GM12878 (cell line): ENCODE data around the gene PHF20. TPM values are rescaled to one million over a fixed set of nuclear protein-coding genes. Genes with fewer than 3 reads are reported as not detected.

Source experiments
- ATAC-seq: fragments of 200-7000 bp; cut with Tn5 transposase; 3 replicates; pipeline ENCODE4 v1.9.1; 2020; ENCODE audit warnings: mild to moderate bottlenecking, moderate library complexity
- BruUV-seq: library from RNA; stranded (reverse); fragments of 400-500 nt; replicated peaks from 2 replicates; lab custom pipeline; 2021; lab: Mats Ljungman, UMichigan
- CTCF ChIA-PET: fragments of 300-600 bp; sonication (Branson Sonifier 250); formaldehyde crosslinking; extraction: SDS; loops from one replicate; lab custom pipeline; 2021; ENCODE audit warnings: inconsistent platforms; lab: Yijun Ruan, JAX
- POLR2A ChIA-PET: fragments of 350-600 bp; formaldehyde crosslinking; extraction: SDS; loops from one replicate; lab custom pipeline; 2021; ENCODE audit warnings: inconsistent platforms; lab: Charles Lee
- RAD21 ChIA-PET: fragments of 300-600 bp; sonication (Branson Sonifier 250); formaldehyde crosslinking; loops from one replicate; lab custom pipeline; 2023; ENCODE audit warnings: antibody characterized with exemption; ENCODE audit not compliant: unreplicated experiment; lab: Charles Lee
- SMC1A ChIA-PET: fragments of 300-600 bp; sonication (Branson Sonifier 250); formaldehyde crosslinking; loops from one replicate; lab custom pipeline; 2023; ENCODE audit not compliant: unreplicated experiment, uncharacterized antibody; lab: Charles Lee
- DNase-seq: peaks from one replicate; pipeline ENCODE4 v3.0.0-alpha.2; 2011; ENCODE audit warnings: low read depth, low spot score
- FAIRE-seq: peaks from 3 replicates; lab custom pipeline; 2011; peaks lifted over from hg19 to GRCh38; lab: Jason Lieb, UNC
- H2AFZ ChIP-seq: 2 replicates; pipeline ENCODE4 v1.6.0; 2011; ENCODE audit warnings: low read depth, low read length, control low read depth; ENCODE audit not compliant: control insufficient read depth
- H3K27ac ChIP-seq: 2 replicates; pipeline ENCODE4 v1.5.1; 2011; ENCODE audit warnings: control low read depth; ENCODE audit not compliant: control insufficient read depth, insufficient read depth
- H3K27me3 ChIP-seq, 2 experiments: replicated peaks in 1 of 2; 2 replicates each; pipeline versions ENCODE4 v1.6.0 to v1.6.1; 2011; ENCODE audit warnings: low read length in 1 of 2; ENCODE audit not compliant: control insufficient read depth in 2 of 2, insufficient read depth in 2 of 2
- H3K36me3 ChIP-seq, 2 experiments: 2 replicates each; pipeline ENCODE4 v1.5.1; 2011; ENCODE audit warnings: low read length in 1 of 2; ENCODE audit not compliant: control insufficient read depth in 2 of 2, insufficient read depth in 2 of 2
- H3K4me1 ChIP-seq: 2 replicates; pipeline ENCODE4 v1.6.1; 2011; ENCODE audit warnings: mild to moderate bottlenecking, low read length, moderate library complexity, mixed read lengths; ENCODE audit not compliant: control insufficient read depth, insufficient read depth
- H3K4me2 ChIP-seq: 2 replicates; pipeline ENCODE4 v1.6.0; 2011; ENCODE audit warnings: control low read depth; ENCODE audit not compliant: control insufficient read depth, insufficient read depth
- H3K4me3 ChIP-seq: fragments of 200-600 bp; sonication (generic); 2 replicates; pipeline ENCODE4 v1.5.1; 2016
- H3K79me2 ChIP-seq: 2 replicates; pipeline ENCODE4 v1.6.0; 2011; ENCODE audit warnings: low read length; ENCODE audit not compliant: control insufficient read depth, insufficient read depth
- H3K9ac ChIP-seq: 2 replicates; pipeline ENCODE4 v1.8.0; 2011; ENCODE audit warnings: low read length, control low read depth, mixed read lengths; ENCODE audit not compliant: control insufficient read depth, insufficient read depth
- H3K9me3 ChIP-seq: replicated peaks from 3 replicates; pipeline ENCODE4 v1.5.1; 2011; ENCODE audit warnings: mild to moderate bottlenecking, low read length; ENCODE audit not compliant: control insufficient read depth, insufficient read depth
- H4K20me1 ChIP-seq: 2 replicates; pipeline ENCODE4 v1.6.0; 2011; ENCODE audit not compliant: control insufficient read depth, insufficient read depth
- ATF2 ChIP-seq: IDR thresholded peaks from 2 replicates; pipeline ENCODE4 v1.6.1; 2012; ENCODE audit warnings: low read length, inconsistent platforms
- GABPA ChIP-seq: IDR thresholded peaks from 2 replicates; pipeline ENCODE4 v1.6.1; 2014; ENCODE audit warnings: antibody characterized with exemption, low read depth, mild to moderate bottlenecking, inconsistent platforms
- GATAD2B ChIP-seq: fragments of 450-650 bp; conservative IDR thresholded peaks from 2 replicates; pipeline ENCODE4 v1.6.1; 2017; ENCODE audit warnings: low read depth, mild to moderate bottlenecking, moderate library complexity
- IKZF1 ChIP-seq: fragments of 450-650 bp; conservative IDR thresholded peaks from 2 replicates; pipeline ENCODE4 v1.6.1; 2017; ENCODE audit warnings: antibody characterized with exemption, mild to moderate bottlenecking
- IKZF2 ChIP-seq, 2 experiments: fragments of 450-650 bp; IDR thresholded peaks; 2 replicates each; pipeline ENCODE4 v1.6.1; 2017; ENCODE audit warnings: mild to moderate bottlenecking in 2 of 2, moderate library complexity in 2 of 2
- MAX ChIP-seq: IDR thresholded peaks from 2 replicates; pipeline ENCODE4 v1.6.1; 2012; ENCODE audit warnings: low read depth, low read length, improper control_type of control experiment
- MEF2B ChIP-seq: fragments of 450-650 bp; IDR thresholded peaks from 2 replicates; pipeline ENCODE4 v1.6.1; 2018; ENCODE audit warnings: mild to moderate bottlenecking, moderate library complexity; ENCODE audit not compliant: partially characterized antibody, poor library complexity, severe bottlenecking
- RUNX3 ChIP-seq: IDR thresholded peaks from 2 replicates; pipeline ENCODE4 v1.6.1; 2012; ENCODE audit warnings: low read length, inconsistent platforms
- SMAD5 ChIP-seq: IDR thresholded peaks from 2 replicates; pipeline ENCODE4 v1.6.1; 2016; ENCODE audit warnings: antibody characterized with exemption, low read depth
- SREBF2 ChIP-seq: IDR thresholded peaks from 2 replicates; pipeline ENCODE4 v1.6.1; 2012; ENCODE audit warnings: mild to moderate bottlenecking, low read length
- SRF ChIP-seq, 2 experiments: IDR thresholded peaks; 2 replicates each; pipeline ENCODE4 v1.6.1; 2011; ENCODE audit warnings: low read depth in 2 of 2, low read length in 2 of 2, mild to moderate bottlenecking in 1 of 2, moderate library complexity in 1 of 2
- TCF12 ChIP-seq: IDR thresholded peaks from 2 replicates; pipeline ENCODE4 v1.6.1; 2011; ENCODE audit warnings: low read depth, mild to moderate bottlenecking, low read length
- USF2 ChIP-seq: IDR thresholded peaks from 2 replicates; pipeline ENCODE4 v1.6.1; 2011; ENCODE audit warnings: low read depth, low read length, improper control_type of control experiment, borderline replicate concordance
- ZBTB40 ChIP-seq: fragments of 450-650 bp; IDR thresholded peaks from 2 replicates; pipeline ENCODE4 v1.6.1; 2016; ENCODE audit warnings: mild to moderate bottlenecking, moderate library complexity, borderline replicate concordance
- WGBS: methylation state at CpG from one replicate; pipeline ENCODE4 v1.1.6; 2016; ENCODE audit warnings: low lambda C conversion rate; ENCODE audit not compliant: insufficient replicate concordance, insufficient coverage; ENCODE audit errors: missing lambda C conversion rate; 5-methylcytosine and 5-hydroxymethylcytosine counted together
- in situ Hi-C: fragments of 300-500 bp; cut with MboI; formaldehyde crosslinking; loops from 9 replicates; pipeline ENCODE4 v1.14.3; 2018; ENCODE audit warnings: mixed read lengths
- intact Hi-C: fragments of 100-400 bp; cut with micrococcal nuclease; formaldehyde crosslinking; loops from one replicate; pipeline ENCODE4 v1.14.2; 2022; ENCODE audit not compliant: unreplicated experiment
- polyA plus RNA-seq, 11 experiments: library from polyadenylated mRNA; depleted of rRNA in 4 of 11; unstranded in 6 of 11; stranded (reverse) in 5 of 11; fragments of >200 nt; fragmentation: Nextera tagmentation in 4 of 11; fragmentation: Illumina TruSeq in 1 of 11; extraction: Ambion mirVana in 4 of 11; extraction: Trizol in 1 of 11; gene quantifications; 1 replicate in 1 of 11; 2 replicates in 10 of 11; pipeline versions ENCODE4 v1.2.1 to v1.2.3, GENCODE V29; 2011 to 2016; ENCODE audit warnings: inconsistent platforms in 2 of 11, missing spikeins in 2 of 11, low read depth in 1 of 11
- total RNA-seq, 4 experiments: library from RNA; depleted of rRNA in 3 of 4; stranded (reverse); fragments of >200 nt in 3 of 4; fragmentation: Illumina TruSeq in 1 of 4; extraction: Trizol in 1 of 4; gene quantifications; 2 replicates each; pipeline versions ENCODE4 v1.2.1 to v1.2.3, GENCODE V29; 2013 to 2021

Gene PHF20
- total and polyA plus RNA-seq, 10 of the 15 experiments (the other 5 are each of a cell fraction or from before 2014, with no cell fraction given), result 31.6 to 91.2 (median 46.8) TPM

GRCh38 chr20:35972462-35972861 lies 200.6 kb downstream of the PHF20 start:
- TF ChIP-seq RUNX3, result no peak
- TF ChIP-seq SREBF2, result no peak
- TF ChIP-seq IKZF2 (IDR thresholded peaks at IDR 0.05), result no peak
- TF ChIP-seq IKZF1, result no peak
- no peak for TF ChIP-seq MEF2B
- TF ChIP-seq SRF (IDR thresholded peaks at IDR 0.05; ENCODE audit: low read depth in 2 of 2, low read length in 2 of 2), result no peak
- no peak for TF ChIP-seq SMAD5
- TF ChIP-seq TCF12, result no peak
- TF ChIP-seq GATAD2B, result no peak
- TF ChIP-seq GABPA, result no peak
- TF ChIP-seq USF2, result no peak
- no peak for TF ChIP-seq MAX
- TF ChIP-seq ZBTB40, result no peak
- no peak for TF ChIP-seq ATF2
- Histone ChIP-seq H3K9ac (no peak overlapping the region), H3K4me1 (no peaks in the 10 kb centered on the region), H3K9me3 (no peaks in the 10 kb centered on the region), H3K79me2 (no peaks in the 10 kb centered on the region), H4K20me1 (no peaks in the 10 kb centered on the region), H3K36me3 (no peaks in the 10 kb centered on the region), H2AFZ (no peak overlapping the region), H3K4me3 (no peak overlapping the region), H3K4me2 (no peak overlapping the region), H3K27ac (no peak overlapping the region), H3K27me3 (no peaks in the 10 kb centered on the region; a peak in 1 of 4 replicates)
- intact Hi-C loops (no loop called here), in situ Hi-C loops (no loop called here)
- ChIA-PET SMC1A (no interaction called here), RAD21 (no interaction called here), CTCF (interaction anchor here (1.0 to 1.8 kb wide), 2 partner anchors 23 to 230 kb away, joined by 3 to 6 read pairs; no protein-coding TSS in a partner anchor), POLR2A (no interaction called here)
- ATAC-seq (no peak), FAIRE-seq (no peak), DNase-seq (no peak)
- no TSS peak for BruUV-seq
- 66% methylated on average over 4 of the region's 4 CpGs for WGBS
